NCI-H526 (cell line): ENCODE results near the gene LLGL2.

Experiments used
- DNase-seq, 2 experiments: peaks; one replicate each; lab custom pipeline; 2025; lab: John Stamatoyannopoulos, UW

Gene LLGL2

GRCh38 chr17:75612906-75613626 lies 87.6 kb downstream of the LLGL2 start:
- no peak for DNase-seq

- peak in 1 of 2 experiments; percentile 45 for DNase-seq
Observed at GRCh38 chr17:75614006-75614405, 88.5 kb downstream of the LLGL2 start.

- no peak for DNase-seq
Observed at GRCh38 chr17:75614556-75615270, 89.2 kb downstream of the LLGL2 start.

- DNase-seq = no peak
Observed at GRCh38 chr17:75615301-75615700, 89.8 kb downstream of the LLGL2 start.

- DNase-seq = no peak
Observed at GRCh38 chr17:75616521-75617122, 91.1 kb downstream of the LLGL2 start.

- DNase-seq = no peak
Observed at GRCh38 chr17:75617218-75617617, 91.7 kb downstream of the LLGL2 start.

- no peak for DNase-seq
Observed at GRCh38 chr17:75617675-75618074, 92.2 kb downstream of the LLGL2 start.

GRCh38 chr17:75619506-75620431 lies 94.3 kb downstream of the LLGL2 start:
- DNase-seq = peak in 1 of 2 experiments; percentile 53

GRCh38 chr17:75621489-75621888 lies 96.0 kb downstream of the LLGL2 start:
- no peak for DNase-seq

GRCh38 chr17:75622076-75622475 lies 96.6 kb downstream of the LLGL2 start:
- no peak for DNase-seq

GRCh38 chr17:75622771-75623273 lies 97.3 kb downstream of the LLGL2 start:
- no peak for DNase-seq

GRCh38 chr17:75623386-75623785 lies 97.9 kb downstream of the LLGL2 start:
- no peak for DNase-seq

- no peak for DNase-seq
Observed at GRCh38 chr17:75624021-75624420, 98.5 kb downstream of the LLGL2 start.
